GM19463 (cell line): Measurements from ENCODE around the gene ATF1.
"Not testable (repeated sequence)": the region's sequence is repeated elsewhere in the genome, so short reads cannot be mapped to it uniquely, and the experiment has no call there.

ENCODE experiments used
- ATAC-seq: cut with Tn5 transposase; IDR thresholded peaks from one replicate; pipeline ENCODE4 v1.9.1; 2021; ENCODE audit warnings: mild to moderate bottlenecking, moderate library complexity; ENCODE audit not compliant: unreplicated experiment

Gene ATF1

DNA sequence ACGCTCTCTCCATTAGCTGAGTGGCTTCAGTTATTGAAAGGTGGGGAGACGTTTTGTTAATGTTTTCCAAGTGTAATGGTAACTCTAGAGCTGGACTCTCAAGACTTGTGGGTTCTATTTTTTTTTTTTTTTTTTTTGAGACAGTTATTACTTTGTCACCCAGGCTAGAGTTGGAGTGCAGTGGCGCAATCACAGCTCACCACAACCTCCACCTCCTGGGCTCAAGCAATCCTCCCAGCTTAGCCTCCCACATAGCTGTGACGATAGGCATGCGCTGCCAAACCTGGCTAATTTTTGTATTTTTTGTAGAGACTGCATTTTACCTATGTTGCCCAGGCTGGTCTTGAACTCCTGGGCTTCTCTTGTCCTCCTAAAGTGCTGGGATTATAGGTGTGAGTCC lies 26.2 kb downstream of the ATF1 start:
- no peak for ATAC-seq

DNA sequence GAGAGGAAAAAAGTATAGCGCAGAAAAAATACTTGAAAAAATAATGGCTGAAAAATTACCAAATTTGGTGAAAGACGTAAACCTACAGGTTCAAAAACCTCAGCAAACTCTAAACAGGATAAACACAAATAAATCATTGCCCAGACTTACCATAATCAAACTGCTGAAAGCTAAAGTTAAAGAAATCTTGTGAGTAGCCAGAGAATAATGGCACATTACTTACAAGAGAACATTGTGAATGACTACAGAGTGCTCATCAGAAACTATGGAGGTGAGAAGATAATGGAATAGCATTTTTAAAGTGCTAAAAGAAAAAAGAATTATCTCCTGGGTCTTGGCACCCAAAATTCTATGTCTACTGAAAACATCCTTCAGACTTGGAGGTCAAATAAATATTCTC lies 36.0 kb downstream of the ATF1 start:
- no peak for ATAC-seq

DNA sequence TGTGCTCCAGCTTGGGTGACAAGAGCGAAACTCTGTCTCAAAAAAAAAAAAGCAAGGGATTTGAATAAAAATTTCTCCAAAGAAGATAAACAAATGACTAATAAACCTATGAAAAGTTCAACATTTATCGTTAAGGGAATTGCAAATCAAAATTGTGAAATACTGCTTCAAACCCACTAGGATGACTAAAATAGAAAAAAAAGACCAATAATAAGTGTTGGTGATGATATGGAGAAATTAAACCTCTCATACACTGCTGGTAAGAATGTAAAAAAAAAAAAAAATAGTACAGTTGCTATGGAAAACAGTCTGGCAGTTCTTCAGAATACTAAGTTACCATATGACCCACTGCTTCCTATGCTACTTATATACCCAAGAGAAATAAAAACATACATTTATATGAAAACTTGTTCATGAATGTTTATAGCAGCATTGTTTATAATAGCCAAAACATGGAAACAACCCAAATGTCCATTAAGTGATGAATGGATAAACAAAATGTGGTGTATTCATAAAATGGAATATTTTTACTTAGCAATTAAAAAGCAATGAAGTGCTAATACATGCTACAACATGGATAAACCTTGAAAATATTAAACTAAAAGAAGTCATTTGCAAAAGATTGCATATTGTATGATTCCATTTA lies 39.5 kb downstream of the ATF1 start:
- no peak for ATAC-seq

DNA sequence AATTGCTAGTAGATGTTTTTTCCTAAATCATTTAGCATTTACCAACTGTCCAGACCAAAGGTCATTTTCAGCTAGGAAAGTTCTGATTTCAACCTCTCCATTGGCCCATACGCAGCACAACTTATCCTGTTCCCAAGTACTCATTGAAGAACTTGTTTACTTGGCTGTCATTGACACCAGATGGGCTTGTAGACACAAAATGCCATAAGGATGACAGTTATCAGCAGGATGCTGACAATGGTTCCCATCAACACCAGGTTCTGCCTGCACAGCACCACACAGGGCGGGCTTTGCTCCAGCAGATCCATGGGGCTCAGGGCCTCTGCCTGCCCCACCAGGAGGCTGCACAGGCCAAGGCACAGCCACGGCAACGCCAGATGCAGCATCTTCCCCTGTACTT lies 42.3 kb downstream of the ATF1 start:
- no peak for ATAC-seq

DNA sequence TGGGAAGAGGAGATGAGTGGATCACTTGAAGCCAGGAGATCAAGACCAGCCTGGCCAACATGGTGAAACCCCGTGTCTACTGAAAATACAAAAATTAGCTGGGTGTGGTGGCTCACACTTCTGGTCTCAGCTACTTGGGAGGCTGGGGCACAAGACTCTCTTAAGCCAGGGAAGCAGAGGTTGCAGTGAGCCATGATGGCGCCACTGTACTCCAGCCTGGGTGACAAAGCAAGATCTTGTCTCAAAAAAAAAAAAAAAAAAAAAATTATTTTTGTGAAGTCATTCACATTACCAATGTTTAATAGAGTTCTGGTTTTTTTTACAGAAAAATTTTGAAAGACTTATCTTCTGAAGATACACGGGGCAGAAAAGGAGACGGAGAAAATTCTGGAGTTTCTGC lies 45.2 kb downstream of the ATF1 start:
- not testable (repeated sequence) for ATAC-seq

DNA sequence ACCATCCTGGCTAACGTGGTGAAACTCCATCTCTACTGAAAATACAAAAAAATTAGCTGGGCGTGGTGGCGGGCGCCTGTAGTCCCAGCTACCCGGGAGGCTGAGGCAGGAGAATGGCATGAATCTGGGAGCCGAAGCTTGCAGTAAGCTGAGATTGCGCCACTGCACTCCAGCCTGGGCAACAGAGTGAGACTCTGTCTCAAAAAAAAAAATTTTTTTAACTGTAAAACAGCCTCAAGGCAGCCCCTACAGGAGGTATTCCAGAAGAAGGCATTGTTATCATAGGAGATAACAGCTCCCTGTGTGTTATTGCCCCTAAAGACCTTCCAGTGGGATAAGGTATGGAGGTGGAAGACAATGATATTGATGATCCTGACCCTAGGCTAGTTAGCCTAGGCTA lies 51.0 kb downstream of the ATF1 start:
- not testable (repeated sequence) for ATAC-seq

DNA sequence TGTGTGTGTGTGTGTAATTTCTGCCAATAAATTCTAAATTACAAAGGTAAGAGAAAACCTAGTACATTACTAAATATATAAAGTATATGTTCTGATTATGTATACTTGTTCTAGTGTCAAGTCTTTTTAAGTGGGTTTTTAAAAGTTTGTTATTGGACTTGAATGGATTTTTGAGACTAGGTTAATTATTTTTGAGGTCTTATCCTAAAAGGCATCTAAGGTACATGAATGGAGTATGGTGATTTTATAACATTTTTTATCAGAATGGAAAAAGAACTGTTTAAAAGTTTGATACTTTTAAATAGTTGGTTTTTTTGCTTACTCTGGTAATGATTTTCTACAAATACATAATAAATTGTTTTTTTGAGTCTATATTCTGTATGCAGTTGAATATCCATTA lies 56.3 kb downstream of the ATF1 start:
- ATAC-seq, result no peak

DNA sequence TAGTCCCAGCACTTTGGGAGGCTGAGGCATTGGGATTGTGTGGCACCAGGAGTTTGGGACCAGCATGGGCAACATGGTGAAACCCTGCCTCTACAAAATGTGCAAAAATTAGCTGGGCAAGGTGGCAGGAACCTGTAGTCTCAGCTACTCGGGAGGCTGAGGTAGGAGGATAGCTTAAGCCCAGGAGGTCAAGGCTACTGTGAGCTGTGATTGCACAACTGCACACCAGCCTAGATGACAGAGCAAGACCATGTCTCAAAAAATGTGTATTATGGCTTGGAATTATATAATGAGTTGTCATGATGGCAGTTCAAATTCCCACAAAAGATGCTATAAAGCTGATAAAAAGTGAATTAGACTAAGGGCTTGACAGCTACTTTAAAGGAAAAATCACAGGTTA lies 58.2 kb downstream of the ATF1 start:
- no peak for ATAC-seq

DNA sequence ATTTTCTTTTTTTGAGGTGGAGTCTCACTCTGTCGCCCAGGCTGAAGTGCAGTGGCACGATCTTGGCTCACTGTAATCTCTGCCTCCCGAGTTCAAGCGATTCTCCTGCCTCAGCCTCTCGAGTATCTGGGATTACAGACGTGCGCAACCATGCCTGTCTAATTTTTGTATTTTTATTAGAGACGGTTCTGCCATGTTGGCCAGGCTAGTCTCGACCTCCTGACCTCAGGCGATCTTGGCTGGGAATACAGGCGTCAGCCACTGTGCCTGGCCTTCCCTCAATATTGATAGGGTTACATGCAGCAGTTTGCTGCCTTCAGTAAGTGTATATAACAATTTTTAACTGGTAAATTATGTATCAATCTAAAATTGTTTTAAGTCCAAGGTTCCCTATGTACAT lies 59.8 kb downstream of the ATF1 start:
- not testable (repeated sequence) for ATAC-seq

DNA sequence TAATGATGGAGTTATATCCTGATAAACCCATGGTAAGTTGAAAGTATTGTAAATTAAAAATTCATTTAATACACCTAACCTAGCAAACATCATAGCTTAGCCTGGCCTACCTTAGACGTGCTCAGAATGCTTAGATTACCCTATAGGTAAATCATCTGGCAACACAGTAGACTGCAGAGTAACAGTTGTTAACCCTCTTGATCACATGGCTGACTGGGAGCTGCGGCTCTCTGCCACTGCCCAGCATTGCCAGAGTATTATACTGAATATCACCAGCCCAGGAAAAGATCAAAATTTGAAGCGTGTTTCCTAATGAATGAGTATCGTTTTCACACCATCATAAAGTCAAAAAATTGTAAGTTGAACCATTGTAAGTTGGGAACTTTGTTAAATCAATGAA lies 61.0 kb downstream of the ATF1 start:
- ATAC-seq, result no peak

DNA sequence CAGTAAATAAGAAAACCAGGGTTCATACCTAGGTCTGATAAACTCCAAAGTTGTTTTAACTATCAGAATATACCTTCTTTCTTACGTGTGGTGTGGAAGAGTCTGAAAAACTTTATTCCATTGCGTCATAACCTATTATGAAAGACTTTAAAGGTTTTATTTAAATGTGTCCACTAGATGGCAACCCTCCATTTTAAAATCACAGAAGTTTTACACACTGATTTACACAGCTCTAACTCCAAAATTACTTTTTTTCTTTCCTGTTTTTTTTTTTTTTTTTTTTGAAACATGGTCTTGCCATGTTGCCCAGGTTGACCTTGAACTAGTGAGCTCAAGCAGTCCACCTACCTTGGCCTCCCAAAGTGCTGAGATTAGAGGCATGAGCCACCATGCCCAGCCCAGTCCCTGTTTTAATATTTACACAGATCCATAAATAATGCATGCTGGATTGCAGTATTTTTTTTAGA lies 61.5 kb downstream of the ATF1 start:
- no peak for ATAC-seq

DNA sequence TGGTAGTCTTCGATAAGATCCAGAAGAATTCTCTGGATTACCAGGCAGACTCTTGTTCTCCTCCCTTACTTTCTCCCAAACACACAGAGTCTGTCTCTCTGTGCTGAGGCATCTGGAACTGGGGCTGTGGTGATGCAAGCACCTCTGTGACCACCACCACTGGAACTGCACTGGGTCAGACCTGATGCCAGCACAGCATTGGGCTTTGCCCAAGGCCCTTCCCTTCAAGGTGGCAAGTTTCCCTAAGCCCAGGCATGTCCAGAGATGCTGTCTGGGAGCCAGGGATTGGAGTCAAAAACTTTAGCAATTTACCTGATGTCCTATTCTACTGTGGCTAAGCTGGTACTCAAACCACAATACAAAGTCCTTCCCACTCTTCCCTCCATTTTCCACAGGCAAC lies 64.2 kb downstream of the ATF1 start:
- no peak for ATAC-seq

DNA sequence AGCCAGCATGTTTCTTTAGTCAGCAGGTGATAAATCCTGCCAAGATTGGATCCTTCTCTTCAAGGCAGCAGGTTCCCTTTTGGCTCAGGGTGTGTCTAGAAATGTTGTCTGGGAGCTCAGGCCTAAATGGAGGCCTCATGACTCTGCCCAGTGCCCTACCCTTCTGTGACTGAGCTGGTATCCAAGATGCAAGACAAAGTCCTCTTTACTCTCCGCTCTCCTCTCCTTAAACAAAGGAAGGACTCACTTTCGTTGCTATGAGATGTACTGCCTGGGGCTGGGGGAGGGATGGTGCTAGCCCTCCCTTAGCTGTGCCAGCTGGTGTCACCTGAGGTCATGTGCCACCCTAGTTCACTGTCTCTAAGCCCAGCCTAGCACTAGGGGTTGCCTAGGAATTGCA lies 65.0 kb downstream of the ATF1 start:
- ATAC-seq, result no peak

DNA sequence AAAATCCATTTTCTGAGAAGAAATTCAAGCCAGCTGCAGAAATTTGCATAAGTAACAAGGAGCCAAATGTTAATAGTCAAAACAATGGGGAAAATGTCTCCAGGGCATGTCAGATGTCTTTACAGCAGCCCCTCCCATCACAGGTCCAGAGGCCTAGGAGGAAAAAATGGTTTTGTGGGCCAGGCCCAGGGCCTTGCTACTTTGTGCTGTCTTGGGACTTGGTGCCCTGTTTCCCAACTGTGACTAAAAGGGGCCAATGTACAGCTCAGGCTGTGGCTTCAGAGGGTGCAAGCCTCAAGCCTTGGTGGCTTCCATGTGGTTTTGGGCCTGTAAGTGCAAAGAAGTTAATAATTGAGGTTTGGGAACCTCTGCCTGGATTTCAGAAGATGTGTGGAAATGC lies 69.9 kb downstream of the ATF1 start:
- ATAC-seq, result not testable (repeated sequence)

DNA sequence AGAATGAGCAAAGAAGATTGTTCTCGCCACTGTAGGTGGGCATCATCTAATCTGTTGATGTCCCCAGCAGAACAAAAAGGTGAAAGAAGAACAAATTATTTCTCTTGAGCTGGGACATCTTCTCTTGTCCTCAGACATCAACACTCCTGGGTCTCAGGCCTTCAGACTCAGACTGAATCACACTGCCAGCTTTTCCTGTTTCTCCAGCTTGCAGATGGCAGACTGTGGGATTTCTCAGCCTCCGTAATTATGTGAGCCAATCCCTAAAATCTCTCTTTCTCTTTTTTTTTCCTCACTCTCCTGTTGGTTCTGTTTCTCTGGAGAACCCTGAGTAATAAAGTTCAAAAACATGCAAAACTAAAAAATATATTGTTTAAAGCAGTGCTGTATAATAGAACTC lies 75.1 kb downstream of the ATF1 start:
- ATAC-seq, result no peak

DNA sequence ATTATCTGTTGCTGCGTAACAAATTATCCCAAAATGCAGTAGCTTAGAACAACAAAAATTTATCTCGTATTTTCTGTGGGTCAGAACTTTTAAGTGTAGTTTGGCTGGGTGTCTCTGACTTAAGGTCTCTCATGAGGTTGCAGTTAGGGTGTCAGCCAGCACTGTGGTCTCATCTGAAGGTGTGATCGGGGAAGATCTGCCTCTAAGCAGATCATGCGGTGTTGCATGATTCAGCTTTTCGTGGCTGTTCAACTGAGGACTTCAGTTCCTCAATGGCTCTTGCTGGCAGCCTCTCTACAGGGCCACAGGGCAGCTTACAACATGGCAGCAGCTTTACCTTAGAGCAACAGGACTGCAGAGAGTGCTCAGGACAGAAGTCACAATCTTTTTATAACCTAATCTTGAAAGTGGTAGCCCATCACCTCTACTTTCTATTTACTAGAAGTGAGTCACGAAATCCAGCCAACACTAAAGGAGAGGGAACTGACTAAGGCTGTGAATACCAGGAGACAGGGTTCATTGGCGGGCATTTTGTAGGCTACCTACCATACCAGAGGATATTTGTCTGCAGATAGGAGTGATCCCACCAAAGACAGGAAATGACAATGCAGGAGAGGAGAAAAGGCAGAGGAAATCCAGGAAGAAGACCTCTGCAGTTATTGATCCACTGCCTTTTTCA lies 77.0 kb downstream of the ATF1 start:
- ATAC-seq, result no peak

DNA sequence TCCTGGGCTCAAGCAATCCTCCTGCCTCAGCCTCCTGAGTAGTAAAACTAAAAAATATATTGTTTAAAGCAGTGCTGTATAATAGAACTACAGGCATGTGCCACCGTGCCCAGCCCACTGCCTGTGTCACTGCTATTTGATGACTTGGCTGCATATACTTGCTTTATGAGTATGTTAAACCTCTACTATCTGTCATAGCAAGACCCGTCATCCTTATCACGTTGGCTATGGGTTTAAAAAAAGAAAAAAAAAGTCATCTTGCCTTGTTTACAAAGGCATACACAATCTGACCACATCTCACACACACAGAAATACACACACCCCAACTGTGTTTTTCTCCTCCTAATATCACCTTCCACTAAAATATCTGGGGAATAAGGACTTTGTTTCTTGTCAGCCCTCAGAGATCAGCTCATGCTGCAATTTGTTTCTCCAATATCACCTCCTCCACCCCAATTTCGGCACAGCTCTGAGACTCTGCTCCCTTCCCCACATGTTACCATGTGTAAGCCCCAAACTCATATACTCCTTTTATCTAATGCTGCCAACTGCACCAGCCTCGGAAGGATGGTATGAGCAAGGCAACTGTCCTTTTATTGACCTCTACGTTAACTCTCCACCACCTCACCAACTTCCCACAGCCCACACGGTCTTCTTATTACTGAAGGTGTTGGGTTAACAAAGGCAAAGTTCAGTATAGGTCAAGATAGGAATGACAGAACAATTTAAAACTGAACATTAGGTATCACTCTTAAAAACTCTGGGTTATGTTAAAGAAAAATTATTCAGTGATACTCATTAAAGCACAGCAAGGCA lies 78.0 kb downstream of the ATF1 start:
- ATAC-seq, result no peak

DNA sequence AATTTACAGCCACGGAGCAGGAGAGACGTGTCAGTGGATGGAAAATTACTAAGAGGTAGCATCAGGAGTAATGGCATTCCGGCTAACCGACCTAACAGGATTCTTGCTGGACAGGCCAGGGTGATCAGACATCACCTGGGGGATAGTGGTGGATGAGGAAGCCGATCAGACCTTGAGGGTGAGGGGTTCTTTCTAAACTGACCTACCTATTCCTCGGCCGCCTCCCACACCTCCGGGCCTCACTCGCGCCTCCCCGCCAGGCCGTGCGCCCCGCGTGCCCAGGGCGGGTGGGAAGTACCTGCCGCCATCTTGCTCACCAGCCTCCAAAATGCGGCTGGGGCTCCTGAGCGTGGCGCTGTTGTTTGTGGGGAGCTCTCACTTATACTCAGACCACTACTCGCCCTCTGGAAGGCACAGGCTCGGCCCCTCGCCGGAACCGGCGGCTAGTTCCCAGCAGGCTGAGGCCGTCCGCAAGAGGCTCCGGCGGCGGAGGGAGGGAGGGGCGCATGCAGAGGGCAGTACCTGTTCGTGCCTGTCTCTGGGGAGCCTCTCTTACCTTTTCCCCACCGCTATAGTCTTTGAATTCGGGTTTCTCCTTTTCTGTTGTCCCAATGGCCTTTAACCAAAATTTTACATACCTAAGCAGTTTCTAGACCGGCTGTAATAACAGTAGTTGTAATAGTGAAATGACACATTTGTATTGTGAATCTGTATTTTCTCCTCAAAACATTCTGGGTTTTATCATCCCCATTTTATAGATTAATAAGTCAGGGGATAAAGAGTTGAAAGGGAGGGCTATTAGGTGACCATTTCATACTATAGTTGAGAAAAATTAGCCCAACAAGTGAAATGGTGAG lies 79.0 kb downstream of the ATF1 start, which contains the start of gene TMPRSS12:
Gene TMPRSS12 (plus strand): TSS at position 290 of the 857 bp plus-strand sequence. CDS start 39 bp downstream, at position 329.
- no peak for ATAC-seq

DNA sequence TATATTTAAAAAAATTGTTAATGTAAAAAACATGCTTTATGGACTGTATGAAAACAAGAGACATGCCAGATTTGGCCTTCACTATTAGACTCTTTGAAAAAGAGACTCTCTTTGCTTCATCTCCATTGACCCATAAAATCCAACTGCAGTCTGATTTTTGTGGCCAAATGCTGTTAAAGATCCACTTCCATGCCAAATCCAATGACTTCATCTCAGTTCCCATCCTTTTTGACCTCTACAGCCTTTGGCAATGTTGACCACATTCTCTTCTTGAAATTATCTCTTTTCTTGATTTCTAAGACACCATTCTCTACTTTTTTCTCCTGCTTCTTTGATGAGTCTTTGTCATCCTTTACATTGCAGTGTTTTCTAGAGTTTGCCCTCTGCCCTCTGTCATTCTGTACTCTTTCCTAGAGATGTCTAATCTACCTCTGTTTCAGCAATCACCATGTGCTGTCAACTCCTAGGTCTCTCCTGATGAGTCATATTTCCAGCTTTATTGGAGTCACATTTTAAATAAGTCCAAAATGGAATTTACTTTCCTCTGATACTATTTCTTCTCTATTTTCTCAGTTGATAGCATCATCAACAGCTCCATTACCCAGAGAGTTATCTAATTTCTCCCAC lies 81.2 kb downstream of the ATF1 start:
- no peak for ATAC-seq

DNA sequence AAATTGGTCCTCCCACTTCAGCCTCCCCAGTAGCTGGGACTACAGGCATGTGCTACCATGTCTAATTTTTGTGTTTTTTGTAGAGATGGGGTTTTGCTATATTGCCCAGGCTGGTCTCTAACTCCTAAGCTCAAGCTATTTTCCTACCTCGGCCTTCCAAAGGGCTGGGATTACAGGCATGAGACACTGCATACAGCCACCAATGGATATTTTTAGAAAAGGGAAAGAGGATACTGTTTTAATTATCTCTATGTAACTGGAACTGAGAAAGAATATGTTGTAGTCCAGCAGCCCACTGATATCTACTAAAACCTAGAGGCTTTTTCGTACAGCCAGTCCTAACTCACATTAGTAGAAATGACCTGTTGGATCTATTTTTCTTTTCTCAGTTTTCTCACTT lies 85.1 kb downstream of the ATF1 start:
- no peak for ATAC-seq
